Keratinocyte (primary cell): Measurements from ENCODE around the gene BBS9. TPM values are rescaled to one million over a fixed set of nuclear protein-coding genes. Genes with fewer than 3 reads are reported as not detected.

ENCODE experiments used
- DNase-seq: peaks from one replicate; pipeline ENCODE4 v3.0.0-alpha.2; 2011; ENCODE audit warnings: low read depth, missing footprints, low spot score
- FAIRE-seq: peaks from 2 replicates; lab custom pipeline; 2011; peaks lifted over from hg19 to GRCh38; lab: Jason Lieb, UNC
- H2AFZ ChIP-seq: 2 replicates; pipeline ENCODE4 v1.6.0; 2012; ENCODE audit warnings: low read length, control low read depth, inconsistent platforms; ENCODE audit not compliant: control insufficient read depth
- H3K27ac ChIP-seq: 2 replicates; pipeline ENCODE4 v1.5.1; 2011; ENCODE audit warnings: low read length; ENCODE audit not compliant: control insufficient read depth, insufficient read depth
- H3K27me3 ChIP-seq: 3 replicates; pipeline ENCODE4 v1.6.0; 2011; ENCODE audit warnings: low read length; ENCODE audit not compliant: control insufficient read depth, insufficient read depth; ENCODE audit errors: extremely low read depth
- H3K36me3 ChIP-seq, 2 experiments: 2 replicates in 1 of 2; 3 replicates in 1 of 2; pipeline ENCODE4 v1.5.1; 2011; ENCODE audit warnings: low read length in 2 of 2, mild to moderate bottlenecking in 1 of 2; ENCODE audit not compliant: control insufficient read depth in 2 of 2, insufficient read depth in 2 of 2; ENCODE audit errors: extremely low read depth in 1 of 2
- H3K4me1 ChIP-seq: 3 replicates; pipeline ENCODE4 v1.5.1; 2011; ENCODE audit warnings: low read length; ENCODE audit not compliant: control insufficient read depth, insufficient read depth; ENCODE audit errors: extremely low read depth
- H3K4me2 ChIP-seq: 3 replicates; pipeline ENCODE4 v1.6.0; 2011; ENCODE audit warnings: low read depth, low read length; ENCODE audit not compliant: control insufficient read depth, insufficient read depth; ENCODE audit errors: extremely low read depth
- H3K4me3 ChIP-seq, 3 experiments: fragments of 200-600 bp in 1 of 3; sonication (generic) in 1 of 3; 2 replicates in 2 of 3; 3 replicates in 1 of 3; pipeline ENCODE4 v1.5.1; 2011 to 2016; ENCODE audit warnings: low read length in 3 of 3, mild to moderate bottlenecking in 3 of 3, control low read depth in 2 of 3, inconsistent platforms in 1 of 3, low read depth in 1 of 3, mixed read lengths in 1 of 3, mixed run types in 1 of 3, moderate library complexity in 1 of 3; ENCODE audit not compliant: control insufficient read depth in 2 of 3, insufficient read depth in 2 of 3; ENCODE audit errors: extremely low read depth in 1 of 3
- H3K79me2 ChIP-seq: 2 replicates; pipeline ENCODE4 v1.6.0; 2012; ENCODE audit warnings: low read length; ENCODE audit not compliant: control insufficient read depth, insufficient read depth
- H3K9ac ChIP-seq: 3 replicates; pipeline ENCODE4 v1.6.0; 2011; ENCODE audit warnings: low read length; ENCODE audit not compliant: control insufficient read depth, insufficient read depth; ENCODE audit errors: extremely low read depth
- H3K9me1 ChIP-seq: 3 replicates; pipeline ENCODE4 v1.6.0; 2011; ENCODE audit warnings: low read length; ENCODE audit not compliant: control insufficient read depth, insufficient read depth; ENCODE audit errors: extremely low read depth
- H3K9me3 ChIP-seq: 2 replicates; pipeline ENCODE4 v1.5.1; 2012; ENCODE audit warnings: low read depth, low read length; ENCODE audit not compliant: control insufficient read depth
- H4K20me1 ChIP-seq: 3 replicates; pipeline ENCODE4 v1.6.0; 2011; ENCODE audit warnings: low read length; ENCODE audit not compliant: control insufficient read depth, insufficient read depth; ENCODE audit errors: extremely low read depth
- EZH2 ChIP-seq: IDR thresholded peaks from one replicate; pipeline ENCODE4 v1.6.1; 2012; ENCODE audit warnings: inconsistent platforms, mild to moderate bottlenecking, low read length, moderate library complexity
- dilution Hi-C: fragments of 300-500 bp; cut with MboI; formaldehyde crosslinking; loops from one replicate; pipeline ENCODE4 v1.7.0; 2020; ENCODE audit warnings: low sequenced_read_pairs; ENCODE audit not compliant: extremely low pct_ligation_motif_present
- polyA plus RNA-seq, 5 experiments: library from polyadenylated mRNA; depleted of rRNA in 3 of 5; stranded (reverse) in 3 of 5; stranded (forward) in 1 of 5; unstranded in 1 of 5; fragments of >200 nt; gene quantifications; 1 replicate in 1 of 5; 2 replicates in 3 of 5; 3 replicates in 1 of 5; pipeline versions ENCODE4 v1.2.1 to v1.2.3, GENCODE V29; 2011 to 2012; ENCODE audit warnings: missing spikeins in 2 of 5, low read depth in 1 of 5, low replicate concordance in 1 of 5
- TF ChIP-seq, protein P1 (sequence below), 3 experiments: IDR thresholded peaks in 1 of 3; conservative IDR thresholded peaks in 1 of 3; optimal IDR thresholded peaks in 1 of 3; 2 replicates in 2 of 3; 3 replicates in 1 of 3; pipeline versions ENCODE3 to v1.5.1; 2011; ENCODE audit warnings: low read length in 3 of 3, mild to moderate bottlenecking in 3 of 3, moderate library complexity in 2 of 3, control low read depth in 1 of 3, inconsistent platforms in 1 of 3; ENCODE audit not compliant: insufficient read depth in 2 of 3; ENCODE audit errors: extremely low read depth in 1 of 3

Gene BBS9
- polyA plus RNA-seq, 1 donor (not counting 4 experiments of a cell fraction or from before 2014, with no cell fraction given): 7.6 TPM

GRCh38 chr7:33623267-33623666, 493.9 kb downstream of the BBS9 start:
- Histone ChIP-seq H3K36me3 (no peaks in the 10 kb centered on the region), H3K27me3 (no peaks in the 10 kb centered on the region), H3K4me3 (no peak overlapping the region), H4K20me1 (no peaks in the 10 kb centered on the region), H3K4me1 (no peaks in the 10 kb centered on the region), H3K9ac (no peak overlapping the region), H3K9me1 (no peaks in the 10 kb centered on the region), H3K27ac (no peak overlapping the region), H3K9me3 (no peaks in the 10 kb centered on the region), H3K79me2 (no peaks in the 10 kb centered on the region), H2AFZ (no peak overlapping the region), H3K4me2 (no peak overlapping the region)
- no peak for FAIRE-seq
- dilution Hi-C loops: no loop called here
- DNase-seq: no peak
- TF ChIP-seq, protein P1, sequence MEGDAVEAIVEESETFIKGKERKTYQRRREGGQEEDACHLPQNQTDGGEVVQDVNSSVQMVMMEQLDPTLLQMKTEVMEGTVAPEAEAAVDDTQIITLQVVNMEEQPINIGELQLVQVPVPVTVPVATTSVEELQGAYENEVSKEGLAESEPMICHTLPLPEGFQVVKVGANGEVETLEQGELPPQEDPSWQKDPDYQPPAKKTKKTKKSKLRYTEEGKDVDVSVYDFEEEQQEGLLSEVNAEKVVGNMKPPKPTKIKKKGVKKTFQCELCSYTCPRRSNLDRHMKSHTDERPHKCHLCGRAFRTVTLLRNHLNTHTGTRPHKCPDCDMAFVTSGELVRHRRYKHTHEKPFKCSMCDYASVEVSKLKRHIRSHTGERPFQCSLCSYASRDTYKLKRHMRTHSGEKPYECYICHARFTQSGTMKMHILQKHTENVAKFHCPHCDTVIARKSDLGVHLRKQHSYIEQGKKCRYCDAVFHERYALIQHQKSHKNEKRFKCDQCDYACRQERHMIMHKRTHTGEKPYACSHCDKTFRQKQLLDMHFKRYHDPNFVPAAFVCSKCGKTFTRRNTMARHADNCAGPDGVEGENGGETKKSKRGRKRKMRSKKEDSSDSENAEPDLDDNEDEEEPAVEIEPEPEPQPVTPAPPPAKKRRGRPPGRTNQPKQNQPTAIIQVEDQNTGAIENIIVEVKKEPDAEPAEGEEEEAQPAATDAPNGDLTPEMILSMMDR (optimal IDR thresholded peaks at IDR 0.05 in 1 of 3, IDR thresholded peaks at IDR 0.05 in 1 of 3, conservative IDR thresholded peaks at IDR 0.05 in 1 of 3; ENCODE audit: extremely low read depth in 1 of 3, insufficient read depth in 2 of 3, low read length in 3 of 3): no peak
- TF ChIP-seq EZH2: no peak

DNA sequence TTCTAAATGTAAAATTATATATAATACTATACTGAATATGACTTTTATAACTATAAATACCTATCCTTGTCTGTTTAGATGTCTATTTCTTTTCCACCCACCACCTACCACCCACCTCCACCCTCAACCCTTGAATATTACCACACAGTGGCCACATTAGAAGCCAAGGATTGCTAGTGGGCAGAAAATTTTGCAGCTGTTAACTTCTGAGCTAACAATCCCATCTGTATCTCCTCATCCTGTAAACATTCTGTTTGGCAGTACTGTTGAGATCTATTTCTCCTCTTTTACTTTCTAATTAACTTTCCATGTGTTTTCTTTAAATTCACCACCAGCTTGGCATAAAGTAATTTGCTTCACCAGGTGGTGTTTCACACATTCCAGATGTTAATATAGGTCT, 494.9 kb downstream of the BBS9 start:
- Histone ChIP-seq H3K9me3 (no peaks in the 10 kb centered on the region), H2AFZ (no peak overlapping the region), H3K4me1 (no peaks in the 10 kb centered on the region), H4K20me1 (no peaks in the 10 kb centered on the region), H3K79me2 (no peaks in the 10 kb centered on the region), H3K4me3 (no peak overlapping the region), H3K9me1 (no peaks in the 10 kb centered on the region), H3K27me3 (no peaks in the 10 kb centered on the region), H3K36me3 (no peaks in the 10 kb centered on the region), H3K9ac (no peak overlapping the region), H3K4me2 (no peak overlapping the region), H3K27ac (no peak overlapping the region)
- no peak for FAIRE-seq
- DNase-seq: no peak
- dilution Hi-C loops: no loop called here
- no peak for TF ChIP-seq EZH2
- TF ChIP-seq, protein P1 (optimal IDR thresholded peaks at IDR 0.05 in 1 of 3, IDR thresholded peaks at IDR 0.05 in 1 of 3, conservative IDR thresholded peaks at IDR 0.05 in 1 of 3; ENCODE audit: extremely low read depth in 1 of 3, insufficient read depth in 2 of 3, low read length in 3 of 3): no peak
